Activated naive CD4-positive, alpha-beta T cell treated with Interleukin-2 at 50 U/mL for 16 hours (primary cell): Measurements from ENCODE around the gene SCAPER.
"Not testable (repeated sequence)": the region's sequence is repeated elsewhere in the genome, so short reads cannot be mapped to it uniquely, and the experiment has no call there.

ENCODE experiments used
- DNase-seq: peaks from one replicate; pipeline ENCODE4 v3.0.0-alpha.2; 2020

The SCAPER gene

GRCh38 chr15:76335307-76336253 is 569.6 kb downstream of the SCAPER start:
- DNase-seq = no peak

- no peak for DNase-seq
Observed at GRCh38 chr15:76334438-76335306, 570.5 kb downstream of the SCAPER start.

- DNase-seq = no peak
Observed at GRCh38 chr15:76333720-76334437, 571.3 kb downstream of the SCAPER start.

GRCh38 chr15:76333309-76333708 is 571.8 kb downstream of the SCAPER start:
- DNase-seq = no peak

- DNase-seq = no peak
Observed at GRCh38 chr15:76332796-76333195, 572.3 kb downstream of the SCAPER start.

- no peak for DNase-seq
Observed at GRCh38 chr15:76330080-76330680, 575.0 kb downstream of the SCAPER start.

- DNase-seq = no peak
Observed at GRCh38 chr15:76328958-76329357, 576.2 kb downstream of the SCAPER start.

GRCh38 chr15:76328106-76328696 is 576.9 kb downstream of the SCAPER start:
- no peak for DNase-seq

GRCh38 chr15:76327191-76328105 is 577.7 kb downstream of the SCAPER start:
- no peak for DNase-seq

GRCh38 chr15:76325704-76326103 is 579.4 kb downstream of the SCAPER start:
- no peak for DNase-seq

GRCh38 chr15:76324066-76324465 is 581.1 kb downstream of the SCAPER start:
- DNase-seq = no peak

- no peak for DNase-seq
Observed at GRCh38 chr15:76321602-76322001, 583.5 kb downstream of the SCAPER start.

- no peak for DNase-seq
Observed at GRCh38 chr15:76321171-76321570, 584.0 kb downstream of the SCAPER start.

- no peak for DNase-seq
Observed at GRCh38 chr15:76320012-76320411, 585.1 kb downstream of the SCAPER start.

GRCh38 chr15:76313731-76314130 is 591.4 kb downstream of the SCAPER start:
- DNase-seq = no peak

GRCh38 chr15:76313175-76313567 is 592.0 kb downstream of the SCAPER start:
- DNase-seq = not testable (repeated sequence)

- no peak for DNase-seq
Observed at GRCh38 chr15:76312540-76313174, 592.5 kb downstream of the SCAPER start.

- peak; percentile 90 for DNase-seq
Observed at GRCh38 chr15:76311100-76311953, 593.8 kb downstream of the SCAPER start, which contains the start of gene ETFA. Gene ETFA, minus strand, starts transcription at chr15:76311469. Its CDS starts 81 bp downstream, at chr15:76311388.

- DNase-seq = no peak
Observed at GRCh38 chr15:76310475-76311099, 594.6 kb downstream of the SCAPER start.
